NCI-H2227 (cell line): ENCODE measurements around the gene CHN2.

Source experiments
- DNase-seq: peaks from one replicate; lab custom pipeline; 2025; ENCODE audit not compliant: unreplicated experiment; lab: John Stamatoyannopoulos, UW

Gene CHN2

GRCh38 chr7:29356631-29357030, 162.1 kb downstream of the CHN2 start:
- no peak for DNase-seq

GRCh38 chr7:29359482-29360093, 165.0 kb downstream of the CHN2 start:
- DNase-seq: no peak

GRCh38 chr7:29360633-29361625, 166.4 kb downstream of the CHN2 start:
- no peak for DNase-seq

GRCh38 chr7:29362380-29362779, 167.8 kb downstream of the CHN2 start:
- DNase-seq: no peak

GRCh38 chr7:29363636-29364425, 169.3 kb downstream of the CHN2 start:
- no peak for DNase-seq

- no peak for DNase-seq
These were observed 170.1 kb downstream of the CHN2 start for GRCh38 chr7:29364661-29365060.

GRCh38 chr7:29365423-29365822, 170.8 kb downstream of the CHN2 start:
- no peak for DNase-seq

GRCh38 chr7:29367784-29368183, 173.2 kb downstream of the CHN2 start:
- no peak for DNase-seq

- no peak for DNase-seq
These were observed 175.4 kb downstream of the CHN2 start for GRCh38 chr7:29369909-29370488.

GRCh38 chr7:29370531-29371314, 176.1 kb downstream of the CHN2 start:
- peak; percentile 38 for DNase-seq

- no peak for DNase-seq
These were observed 176.9 kb downstream of the CHN2 start for GRCh38 chr7:29371472-29371871.

- no peak for DNase-seq
These were observed 177.9 kb downstream of the CHN2 start for GRCh38 chr7:29372351-29373090.

- no peak for DNase-seq
These were observed 181.3 kb downstream of the CHN2 start for GRCh38 chr7:29375641-29376562.

- DNase-seq: peak; percentile 57
These were observed 183.1 kb downstream of the CHN2 start for GRCh38 chr7:29377718-29378117.

GRCh38 chr7:29379551-29379950, 185.0 kb downstream of the CHN2 start:
- no peak for DNase-seq

GRCh38 chr7:29381206-29382094, 186.9 kb downstream of the CHN2 start:
- DNase-seq: no peak

- no peak for DNase-seq
These were observed 189.7 kb downstream of the CHN2 start for GRCh38 chr7:29384277-29384676.
